PC-9 (cell line): ENCODE measurements around the gene TMEM161A. TPM values are rescaled to one million over a fixed set of nuclear protein-coding genes. Genes with fewer than 3 reads are reported as not detected.

Experiments
- BruUV-seq: library from RNA; stranded (reverse); fragments of 400-500 nt; replicated peaks from 2 replicates; lab custom pipeline; 2021; lab: Mats Ljungman, UMichigan
- CTCF ChIA-PET: fragments of 300-600 bp; sonication (Branson Sonifier 250); formaldehyde crosslinking; loops from one replicate; lab custom pipeline; 2022; ENCODE audit warnings: antibody characterized with exemption; lab: Charles Lee
- POLR2A ChIA-PET: fragments of 300-600 bp; sonication (Branson Sonifier 250); formaldehyde crosslinking; loops from one replicate; lab custom pipeline; 2022; ENCODE audit warnings: antibody characterized with exemption; ENCODE audit not compliant: unreplicated experiment; lab: Charles Lee
- DNase-seq, 2 experiments: peaks; one replicate each; pipeline versions ENCODE4 v3.0.0 to v3.0.0-alpha.2; 2015 to 2022; ENCODE audit warnings: mixed read lengths in 1 of 2
- H2AFZ ChIP-seq: fragments of 200-600 bp; sonication (generic); 2 replicates; pipeline ENCODE4 v1.8.1; 2017; ENCODE audit warnings: antibody characterized with exemption
- H3F3A ChIP-seq: fragments of 200-600 bp; sonication (generic); 2 replicates; pipeline ENCODE4 v1.8.1; 2017; ENCODE audit warnings: antibody characterized with exemption, mild to moderate bottlenecking, low read depth; ENCODE audit not compliant: insufficient read depth
- H3K27ac ChIP-seq: fragments of 200-600 bp; sonication (generic); 2 replicates; pipeline ENCODE4 v1.6.1; 2016; ENCODE audit warnings: mixed run types
- H3K27me3 ChIP-seq: fragments of 200-600 bp; sonication (generic); 2 replicates; pipeline ENCODE4 v1.6.1; 2016; ENCODE audit warnings: low read depth, mixed run types; ENCODE audit not compliant: insufficient read depth
- H3K36me3 ChIP-seq: fragments of 200-600 bp; sonication (generic); 2 replicates; pipeline ENCODE4 v1.6.1; 2016; ENCODE audit warnings: low read depth, mixed run types
- H3K4me1 ChIP-seq: fragments of 200-600 bp; sonication (generic); replicated peaks from 2 replicates; pipeline ENCODE4 v1.6.1; 2016; ENCODE audit warnings: mixed run types; ENCODE audit not compliant: insufficient read depth
- H3K4me2 ChIP-seq: fragments of 200-600 bp; sonication (generic); 2 replicates; pipeline ENCODE4 v1.6.1; 2017; ENCODE audit warnings: mixed run types
- H3K4me3 ChIP-seq: fragments of 200-600 bp; sonication (generic); 2 replicates; pipeline ENCODE4 v1.6.1; 2016; ENCODE audit warnings: mixed run types
- H3K79me2 ChIP-seq: fragments of 200-600 bp; sonication (generic); 2 replicates; pipeline ENCODE4 v1.6.1; 2017; ENCODE audit warnings: low read depth, mixed run types
- H3K9me2 ChIP-seq: fragments of 200-600 bp; sonication (generic); 2 replicates; pipeline ENCODE4 v1.8.1; 2017; ENCODE audit warnings: mild to moderate bottlenecking; ENCODE audit not compliant: insufficient read depth
- H3K9me3 ChIP-seq: fragments of 200-600 bp; sonication (generic); 2 replicates; pipeline ENCODE4 v1.8.1; 2016; ENCODE audit warnings: low read depth; ENCODE audit not compliant: insufficient read depth
- H4K20me1 ChIP-seq: fragments of 200-600 bp; sonication (generic); 2 replicates; pipeline ENCODE4 v1.8.1; 2017; ENCODE audit not compliant: insufficient read depth
- EZH2 ChIP-seq: fragments of 200-600 bp; sonication (generic); IDR thresholded peaks from 2 replicates; pipeline ENCODE4 v1.8.0; 2017; ENCODE audit warnings: antibody characterized with exemption, low read depth
- intact Hi-C: fragments of 100-400 bp; cut with micrococcal nuclease; formaldehyde crosslinking; loops from one replicate; pipeline ENCODE4 v1.10.0; 2022; ENCODE audit not compliant: unreplicated experiment
- total RNA-seq: library from RNA; stranded (reverse); gene quantifications from 2 replicates; pipeline ENCODE4 v1.2.3, GENCODE V29; 2021
- TF ChIP-seq, protein P1 (sequence below): fragments of 200-600 bp; sonication (generic); conservative IDR thresholded peaks from 2 replicates; pipeline ENCODE4 v1.6.1; 2017; ENCODE audit warnings: mixed run types, antibody characterized with exemption, mild to moderate bottlenecking, moderate library complexity

Gene TMEM161A
- total RNA-seq, 1 experiment from 2014 or later = 41.1 TPM

DNA sequence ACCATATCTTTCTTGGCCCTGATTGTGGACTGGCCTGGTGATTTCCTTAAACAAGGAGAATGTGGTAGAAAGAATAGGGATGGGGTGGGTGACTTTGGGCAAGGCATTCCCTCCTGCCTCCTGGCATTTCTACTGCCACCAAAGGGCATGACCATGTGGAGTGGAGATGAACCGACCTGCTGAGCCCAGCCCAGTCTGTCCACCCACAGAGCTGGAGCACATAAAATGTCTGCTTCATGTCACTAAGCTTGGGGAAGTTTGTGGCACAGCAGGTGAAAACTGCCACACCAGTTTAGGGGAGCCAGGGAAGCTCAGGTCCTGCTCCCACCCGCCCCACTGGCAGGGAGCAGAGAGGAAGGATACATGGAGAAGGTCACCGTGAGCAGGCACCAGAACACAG, 6.3 kb downstream of the TMEM161A start:
- Histone ChIP-seq H3K4me2 (no peak overlapping the region), H3K4me3 (no peak overlapping the region), H2AFZ (no peak overlapping the region), H3K36me3 (0 out of 2 replicates have a peak, but pooled peaks cover 4% of the 10 kb centered on the region), H3K9me2 (no peaks in the 10 kb centered on the region), H3K4me1 (peaks cover 2% of the 10 kb centered on the region), H3K9me3 (no peaks in the 10 kb centered on the region; the same call in 1 of the 2 replicates), H3K79me2 (peaks cover 2% of the 10 kb centered on the region), H4K20me1 (peaks cover 7% of the 10 kb centered on the region; the same call in 1 of the 2 replicates), H3F3A (no peaks in the 10 kb centered on the region), H3K27ac (no peak overlapping the region), H3K27me3 (no peaks in the 10 kb centered on the region)
- CTCF ChIA-PET = no interaction called here
- POLR2A ChIA-PET = no interaction called here
- BruUV-seq = no TSS peak
- TF ChIP-seq EZH2 = no peak
- TF ChIP-seq, protein P1, sequence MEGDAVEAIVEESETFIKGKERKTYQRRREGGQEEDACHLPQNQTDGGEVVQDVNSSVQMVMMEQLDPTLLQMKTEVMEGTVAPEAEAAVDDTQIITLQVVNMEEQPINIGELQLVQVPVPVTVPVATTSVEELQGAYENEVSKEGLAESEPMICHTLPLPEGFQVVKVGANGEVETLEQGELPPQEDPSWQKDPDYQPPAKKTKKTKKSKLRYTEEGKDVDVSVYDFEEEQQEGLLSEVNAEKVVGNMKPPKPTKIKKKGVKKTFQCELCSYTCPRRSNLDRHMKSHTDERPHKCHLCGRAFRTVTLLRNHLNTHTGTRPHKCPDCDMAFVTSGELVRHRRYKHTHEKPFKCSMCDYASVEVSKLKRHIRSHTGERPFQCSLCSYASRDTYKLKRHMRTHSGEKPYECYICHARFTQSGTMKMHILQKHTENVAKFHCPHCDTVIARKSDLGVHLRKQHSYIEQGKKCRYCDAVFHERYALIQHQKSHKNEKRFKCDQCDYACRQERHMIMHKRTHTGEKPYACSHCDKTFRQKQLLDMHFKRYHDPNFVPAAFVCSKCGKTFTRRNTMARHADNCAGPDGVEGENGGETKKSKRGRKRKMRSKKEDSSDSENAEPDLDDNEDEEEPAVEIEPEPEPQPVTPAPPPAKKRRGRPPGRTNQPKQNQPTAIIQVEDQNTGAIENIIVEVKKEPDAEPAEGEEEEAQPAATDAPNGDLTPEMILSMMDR = no peak
- intact Hi-C loops = no loop called here
- no peak for DNase-seq

DNA sequence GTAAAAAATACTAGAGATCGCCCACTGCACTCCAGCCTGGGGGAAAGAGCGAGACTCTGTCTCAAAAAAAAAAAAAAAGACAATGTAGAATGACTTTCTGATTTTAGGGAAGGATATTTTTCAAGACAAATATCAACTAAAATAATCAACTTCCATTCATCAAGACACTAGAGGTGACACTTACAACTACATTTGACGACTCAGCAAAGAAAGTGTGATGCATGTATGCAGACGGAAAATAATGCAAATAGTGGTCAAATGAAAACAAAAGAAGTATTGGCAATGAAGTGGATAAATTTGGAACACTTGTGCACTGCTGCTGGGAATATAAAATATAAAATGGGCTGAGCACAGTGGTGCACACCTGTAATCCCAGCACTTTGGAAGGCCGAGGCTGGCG, 12.2 kb downstream of the TMEM161A start:
- Histone ChIP-seq H3K9me3 (peaks cover 3% of the 10 kb centered on the region; the same call in 1 of the 2 replicates), H3K79me2 (no peaks in the 10 kb centered on the region), H3K27ac (no peak overlapping the region), H3F3A (peaks cover 5% of the 10 kb centered on the region; the same call in 1 of the 2 replicates), H3K4me1 (no peaks in the 10 kb centered on the region), H2AFZ (no peak overlapping the region), H3K27me3 (no peaks in the 10 kb centered on the region), H3K4me2 (no peak overlapping the region), H4K20me1 (peaks cover 3% of the 10 kb centered on the region; the same call in 1 of the 2 replicates), H3K36me3 (0 out of 2 replicates have a peak, but pooled peaks cover 6% of the 10 kb centered on the region), H3K9me2 (no peaks in the 10 kb centered on the region), H3K4me3 (no peak overlapping the region)
- intact Hi-C loops = no loop called here
- TF ChIP-seq, protein P1 = no peak
- no peak for TF ChIP-seq EZH2
- ChIA-PET POLR2A (no interaction called here), CTCF (no interaction called here)
- no TSS peak for BruUV-seq
- DNase-seq = no peak

DNA sequence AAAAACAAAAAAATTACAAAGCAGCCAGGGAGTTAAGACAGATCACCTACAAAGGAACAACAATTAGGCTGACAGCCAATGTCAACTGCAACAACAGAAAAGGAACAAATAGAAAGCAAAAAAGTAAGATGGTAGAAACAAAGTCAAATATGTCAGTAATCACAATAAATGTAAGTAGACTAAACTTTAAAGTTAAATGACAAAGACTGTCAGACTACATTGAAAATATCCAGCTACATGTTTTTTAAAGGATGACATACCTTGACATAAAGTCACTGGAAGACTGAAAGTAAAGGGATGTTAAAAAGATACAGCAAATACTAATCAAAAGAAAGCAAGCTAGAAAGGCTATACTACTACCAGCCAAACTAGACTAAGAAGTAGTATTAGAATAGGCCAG, 14.9 kb downstream of the TMEM161A start:
- Histone ChIP-seq H3K4me1 (no peaks in the 10 kb centered on the region), H3K27ac (no peak overlapping the region), H3K9me3 (peaks cover 3% of the 10 kb centered on the region; the same call in 1 of the 2 replicates), H3K4me3 (no peak overlapping the region), H3K36me3 (0 out of 2 replicates have a peak, but pooled peaks cover 10% of the 10 kb centered on the region), H3K4me2 (no peak overlapping the region), H3K9me2 (no peaks in the 10 kb centered on the region), H3K79me2 (no peaks in the 10 kb centered on the region), H4K20me1 (peaks cover 3% of the 10 kb centered on the region; the same call in 1 of the 2 replicates), H2AFZ (no peak overlapping the region), H3F3A (peaks cover 5% of the 10 kb centered on the region; the same call in 1 of the 2 replicates), H3K27me3 (no peaks in the 10 kb centered on the region)
- ChIA-PET CTCF (interaction anchor here (0.7 kb wide), 1 partner anchor 11 kb away, joined by 4 read pairs; no protein-coding TSS in a partner anchor), POLR2A (no interaction called here)
- intact Hi-C loops = no loop called here
- DNase-seq = no peak
- TF ChIP-seq, protein P1 = no peak
- no peak for TF ChIP-seq EZH2
- BruUV-seq = no TSS peak
